Thyroid gland (tissue), 4 donors: Measurements from ENCODE around the gene GOLGA7B. TPM values are rescaled to one million over a fixed set of nuclear protein-coding genes. Genes with fewer than 3 reads are reported as not detected.

Source experiments
- DNase-seq, 2 donors: peaks; one replicate each; pipeline ENCODE4 v3.0.0-alpha.2; 2019
- H3K27ac ChIP-seq, 3 donors: fragments of 200-600 bp; sonication (generic); 1 replicate in 2 of 3; 2 replicates in 1 of 3; pipeline ENCODE4 v1.5.1; 2016 to 2019; ENCODE audit warnings: mild to moderate bottlenecking in 1 of 3, moderate library complexity in 1 of 3
- H3K27me3 ChIP-seq: fragments of 200-600 bp; sonication (generic); one replicate; pipeline ENCODE4 v1.5.1; 2019
- H3K36me3 ChIP-seq, 2 donors: fragments of 200-600 bp; sonication (generic); one replicate each; pipeline ENCODE4 v1.5.1; 2016 to 2019
- H3K4me1 ChIP-seq, 2 donors: fragments of 200-600 bp; sonication (generic); one replicate each; pipeline ENCODE4 v1.5.1; 2017 to 2019
- H3K4me3 ChIP-seq, 3 donors: fragments of 200-600 bp; sonication (generic); replicated peaks in 1 of 3; 1 replicate in 2 of 3; 2 replicates in 1 of 3; pipeline ENCODE4 v1.5.1; 2016; ENCODE audit warnings: mild to moderate bottlenecking in 1 of 3
- H3K9me3 ChIP-seq: fragments of 200-600 bp; sonication (generic); one replicate; pipeline ENCODE4 v1.5.1; 2017
- POLR2A ChIP-seq, 2 donors: fragments of 450-650 bp; IDR thresholded peaks; one replicate each; pipeline ENCODE4 v1.6.1; 2017; ENCODE audit warnings: antibody characterized with exemption in 2 of 2, mild to moderate bottlenecking in 2 of 2, moderate library complexity in 1 of 2
- WGBS, 2 donors: methylation state at CpG; one replicate each; pipeline ENCODE4 v1.1.5; 2017; 5-methylcytosine and 5-hydroxymethylcytosine counted together
- intact Hi-C: fragments of 100-400 bp; cut with DNase I; formaldehyde crosslinking; loops from one replicate; pipeline ENCODE4 v1.15.1; 2023
- total RNA-seq, 4 donors: library from RNA; depleted of rRNA; stranded (reverse); fragments of >200 nt; gene quantifications; one replicate each; pipeline ENCODE4 v1.2.3, GENCODE V29; 2016
- TF ChIP-seq, protein P1 (sequence below), 6 experiments: fragments of 200-600 bp in 3 of 6; fragments of 450-650 bp in 3 of 6; sonication (generic) in 3 of 6; IDR thresholded peaks; one replicate each; pipeline ENCODE4 v1.5.1; 2016 to 2019; ENCODE audit warnings: antibody characterized with exemption in 6 of 6, mild to moderate bottlenecking in 2 of 6, inconsistent platforms in 1 of 6, moderate library complexity in 1 of 6

GOLGA7B gene
- total RNA-seq, 4 donors from 2014 or later = under 0.01 to 0.81 (median 0.39) TPM

DNA sequence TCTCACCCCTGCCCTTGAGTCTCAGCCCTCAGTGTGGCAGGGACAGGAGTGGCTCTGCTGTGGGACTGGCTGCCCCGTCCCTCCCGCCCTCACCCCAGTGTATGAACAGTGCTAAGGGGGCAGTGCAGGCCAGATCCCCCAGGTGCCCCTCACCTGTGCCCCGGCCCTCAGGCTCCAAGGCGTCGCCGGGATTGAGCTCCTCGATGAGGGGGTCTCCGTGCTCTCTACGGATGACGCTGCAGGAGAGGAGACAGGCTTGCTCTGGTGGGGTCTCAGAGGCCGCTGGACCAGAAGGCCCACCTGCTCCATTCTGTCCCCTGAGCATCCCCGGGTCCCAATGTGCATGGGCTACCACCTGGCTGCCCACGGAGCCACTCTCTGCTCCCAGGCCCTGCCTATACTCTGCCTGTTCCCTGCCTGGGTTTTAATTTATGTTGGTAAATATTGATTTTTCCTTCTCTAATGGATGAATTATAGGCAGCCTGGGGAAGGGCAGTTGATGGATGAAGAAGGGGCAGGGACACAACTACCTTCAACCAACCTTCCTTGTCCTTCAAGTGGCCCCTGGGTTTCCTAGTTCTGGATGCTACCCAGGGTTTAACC, 47.2 kb downstream of the GOLGA7B start:
- H3K36me3 ChIP-seq = no peaks in the 10 kb centered on the region
- TF ChIP-seq POLR2A (IDR thresholded peaks at IDR 0.05) = no peak
- TF ChIP-seq, protein P1, sequence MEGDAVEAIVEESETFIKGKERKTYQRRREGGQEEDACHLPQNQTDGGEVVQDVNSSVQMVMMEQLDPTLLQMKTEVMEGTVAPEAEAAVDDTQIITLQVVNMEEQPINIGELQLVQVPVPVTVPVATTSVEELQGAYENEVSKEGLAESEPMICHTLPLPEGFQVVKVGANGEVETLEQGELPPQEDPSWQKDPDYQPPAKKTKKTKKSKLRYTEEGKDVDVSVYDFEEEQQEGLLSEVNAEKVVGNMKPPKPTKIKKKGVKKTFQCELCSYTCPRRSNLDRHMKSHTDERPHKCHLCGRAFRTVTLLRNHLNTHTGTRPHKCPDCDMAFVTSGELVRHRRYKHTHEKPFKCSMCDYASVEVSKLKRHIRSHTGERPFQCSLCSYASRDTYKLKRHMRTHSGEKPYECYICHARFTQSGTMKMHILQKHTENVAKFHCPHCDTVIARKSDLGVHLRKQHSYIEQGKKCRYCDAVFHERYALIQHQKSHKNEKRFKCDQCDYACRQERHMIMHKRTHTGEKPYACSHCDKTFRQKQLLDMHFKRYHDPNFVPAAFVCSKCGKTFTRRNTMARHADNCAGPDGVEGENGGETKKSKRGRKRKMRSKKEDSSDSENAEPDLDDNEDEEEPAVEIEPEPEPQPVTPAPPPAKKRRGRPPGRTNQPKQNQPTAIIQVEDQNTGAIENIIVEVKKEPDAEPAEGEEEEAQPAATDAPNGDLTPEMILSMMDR (IDR thresholded peaks at IDR 0.05) = no peak
- no peak for DNase-seq
- H3K4me3 ChIP-seq = no peak overlapping the region
- WGBS, 2 donors = 92 to 96% methylated on average over 11 to 13 of the region's 13 CpGs
- H3K9me3 ChIP-seq = no peaks in the 10 kb centered on the region
- H3K27me3 ChIP-seq = no peaks in the 10 kb centered on the region
- intact Hi-C loops = no loop called here
- peaks cover 7 to 19% of the 10 kb centered on the region in 2 donors for H3K4me1 ChIP-seq
- no peak overlapping the region for H3K27ac ChIP-seq

DNA sequence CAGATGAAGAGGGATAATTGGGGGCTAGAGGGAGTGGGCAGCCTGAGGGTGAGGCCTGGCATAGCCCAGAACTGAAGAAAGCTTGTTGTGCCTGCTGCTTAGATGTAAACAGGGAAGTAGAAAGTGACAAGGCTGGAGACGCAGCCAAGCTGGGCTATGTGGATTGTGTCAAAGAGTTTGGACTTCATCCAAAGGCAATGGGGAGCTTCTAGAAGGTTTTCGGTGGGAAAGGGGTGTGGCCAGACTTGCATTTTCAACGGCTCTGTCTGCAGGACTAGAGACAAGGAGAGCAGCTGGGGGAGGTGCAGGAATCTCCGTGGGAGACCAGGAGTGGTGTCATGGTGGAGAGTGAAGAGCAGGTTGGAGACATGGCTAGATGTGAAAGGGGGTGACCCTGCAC, 48.8 kb downstream of the GOLGA7B start:
- no peak overlapping the region for H3K27ac ChIP-seq
- peak in 1 of 2 donors; percentile 44 for DNase-seq
- H3K4me1 ChIP-seq = peaks cover 4 to 12% of the 10 kb centered on the region in 2 donors
- no peak overlapping the region for H3K4me3 ChIP-seq
- H3K36me3 ChIP-seq = no peaks in the 10 kb centered on the region
- WGBS, 2 donors = 12 to 19% methylated on average over 4 of the region's 4 CpGs
- H3K27me3 ChIP-seq = no peaks in the 10 kb centered on the region
- intact Hi-C loops = no loop called here
- no peaks in the 10 kb centered on the region for H3K9me3 ChIP-seq
- TF ChIP-seq, protein P1 (IDR thresholded peaks at IDR 0.05) = no peak
- TF ChIP-seq POLR2A (IDR thresholded peaks at IDR 0.05) = no peak

DNA sequence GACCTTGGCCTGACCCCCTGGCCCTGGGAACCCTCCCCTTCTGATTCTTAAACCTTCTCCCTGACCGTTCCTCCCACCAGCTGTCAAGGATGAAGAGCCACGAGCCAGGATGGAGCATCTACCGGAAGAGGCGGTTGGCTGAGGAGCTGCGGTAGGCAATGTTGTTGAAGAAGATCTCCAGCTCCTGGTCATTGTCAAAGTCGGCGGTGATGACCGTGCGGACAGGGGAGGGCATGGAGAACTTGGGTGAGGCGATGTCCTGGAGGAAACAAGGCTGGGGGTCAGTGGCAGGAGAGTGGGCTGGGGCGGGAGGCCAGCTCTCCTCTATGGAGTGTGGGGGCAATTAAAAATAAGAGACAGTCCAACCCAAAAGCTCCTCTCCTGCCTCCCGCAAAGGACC, 51.7 kb downstream of the GOLGA7B start:
- WGBS, 2 donors = 89 to 93% methylated on average over 12 of the region's 12 CpGs
- Histone ChIP-seq H3K27ac (no peak overlapping the region), H3K4me1 (peaks cover 4 to 12% of the 10 kb centered on the region in 2 donors), H3K9me3 (no peaks in the 10 kb centered on the region), H3K36me3 (no peaks in the 10 kb centered on the region), H3K4me3 (no peak overlapping the region), H3K27me3 (no peaks in the 10 kb centered on the region)
- intact Hi-C loops = no loop called here
- no peak for DNase-seq
- no peak for TF ChIP-seq POLR2A (IDR thresholded peaks at IDR 0.05)
- TF ChIP-seq, protein P1 (IDR thresholded peaks at IDR 0.05) = no peak

DNA sequence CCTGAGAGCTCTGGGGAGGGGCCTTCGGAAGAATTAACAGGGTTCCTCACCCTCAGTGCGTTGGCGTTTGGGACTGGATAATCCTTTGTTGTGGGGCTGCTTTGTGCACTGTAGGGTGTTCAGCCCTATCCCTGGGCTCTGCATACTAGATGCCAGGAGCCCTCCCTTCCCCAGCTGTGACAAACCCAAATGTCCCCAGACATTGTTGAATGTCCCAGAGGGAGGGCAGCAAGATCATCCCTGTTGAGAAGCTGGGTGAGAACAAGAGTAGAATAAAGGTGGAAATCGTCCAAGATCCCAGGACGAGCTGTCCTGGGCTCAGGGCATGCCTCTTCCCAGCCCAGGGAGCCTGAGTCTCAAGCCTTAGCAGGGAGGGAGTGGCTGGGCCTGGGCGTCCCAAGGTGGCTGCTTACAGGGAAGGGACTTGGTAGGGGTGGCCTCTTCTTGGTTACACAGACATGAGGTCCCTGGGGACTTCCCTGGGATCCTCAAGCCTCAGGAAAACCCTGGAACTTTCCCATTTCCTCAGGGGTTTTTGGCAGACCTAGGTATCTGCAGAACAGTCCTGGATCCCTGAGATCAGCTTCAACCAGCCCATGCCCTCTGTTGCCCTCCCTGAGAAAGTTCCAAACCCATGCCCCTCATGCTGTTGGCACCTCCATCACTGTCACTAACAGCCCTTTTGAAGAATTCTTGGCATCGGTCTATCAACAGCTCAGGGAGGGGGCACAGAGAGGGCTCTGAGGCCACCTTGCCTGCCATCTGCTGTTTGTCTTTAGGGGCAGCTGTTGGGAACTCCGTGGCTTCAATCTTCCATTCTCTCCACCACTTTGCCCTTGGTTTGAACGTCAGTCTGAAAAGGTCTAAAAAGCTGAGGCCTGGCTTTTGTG, 53.7 kb downstream of the GOLGA7B start:
- Histone ChIP-seq H3K9me3 (no peaks in the 10 kb centered on the region), H3K4me3 (no peak overlapping the region), H3K27me3 (no peaks in the 10 kb centered on the region), H3K36me3 (no peaks in the 10 kb centered on the region), H3K27ac (no peak overlapping the region), H3K4me1 (peaks cover 2 to 9% of the 10 kb centered on the region in 2 donors)
- TF ChIP-seq POLR2A (IDR thresholded peaks at IDR 0.05) = no peak
- TF ChIP-seq, protein P1 (IDR thresholded peaks at IDR 0.05) = no peak
- WGBS, 2 donors = 63 to 68% methylated on average over 9 of the region's 9 CpGs
- intact Hi-C loops = no loop called here
- no peak for DNase-seq

DNA sequence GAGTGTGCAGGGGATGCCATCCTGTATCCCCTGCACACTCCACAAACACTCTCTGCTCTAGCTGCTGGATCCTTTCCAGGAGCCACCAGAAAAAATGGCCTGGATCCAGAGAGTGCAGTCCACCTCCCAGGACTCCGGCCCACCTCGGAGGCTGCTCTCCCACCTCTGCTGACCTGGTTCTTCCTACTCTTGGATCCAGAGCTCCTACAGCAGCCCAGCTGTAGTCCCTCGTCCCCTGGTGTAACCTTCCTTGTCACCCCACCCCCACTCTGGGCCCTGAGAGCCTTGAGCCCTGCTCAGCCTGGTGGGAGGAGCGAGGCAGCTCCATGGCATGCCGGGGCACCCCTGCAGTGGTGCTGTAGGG, 54.4 kb downstream of the GOLGA7B start:
- intact Hi-C loops = no loop called here
- Histone ChIP-seq H3K27ac (no peak overlapping the region), H3K4me3 (no peak overlapping the region), H3K27me3 (no peaks in the 10 kb centered on the region), H3K36me3 (no peaks in the 10 kb centered on the region), H3K4me1 (peaks cover 0 to 3% of the 10 kb centered on the region in 2 donors), H3K9me3 (no peaks in the 10 kb centered on the region)
- DNase-seq = no peak
- WGBS, 2 donors = 51 to 52% methylated on average over 5 of the region's 5 CpGs
- TF ChIP-seq, protein P1 (IDR thresholded peaks at IDR 0.05) = no peak
- no peak for TF ChIP-seq POLR2A (IDR thresholded peaks at IDR 0.05)
